Activated CD4-positive, alpha-beta T cell treated with anti-CD3 and anti-CD28 coated beads, Interleukin-2, amount 10 ng/mL, durations not matched to agents 24 days and 14 days (primary cell): ENCODE measurements around the gene MRPL12. TPM values are rescaled to one million over a fixed set of nuclear protein-coding genes. Genes with fewer than 3 reads are reported as not detected.

Experiments
- DNase-seq: peaks from one replicate; pipeline ENCODE4 v3.0.0; 2022
- H3K27ac Mint-ChIP-seq: one replicate; pipeline ENCODE4 v1.8.0; 2022; ENCODE audit warnings: mild to moderate bottlenecking, mixed read lengths
- H3K27me3 Mint-ChIP-seq: one replicate; pipeline ENCODE4 v1.8.0; 2022; ENCODE audit warnings: mixed read lengths
- H3K36me3 Mint-ChIP-seq: one replicate; pipeline ENCODE4 v1.8.0; 2022; ENCODE audit warnings: low read depth, mild to moderate bottlenecking, mixed read lengths
- H3K4me1 Mint-ChIP-seq: one replicate; pipeline ENCODE4 v1.8.0; 2021; ENCODE audit warnings: mixed read lengths
- H3K4me3 Mint-ChIP-seq: one replicate; pipeline ENCODE4 v1.8.0; 2022; ENCODE audit warnings: mild to moderate bottlenecking, moderate library complexity, mixed read lengths
- H3K9me3 Mint-ChIP-seq: one replicate; pipeline ENCODE4 v1.8.0; 2021; ENCODE audit warnings: mixed read lengths
- intact Hi-C: fragments of 100-400 bp; cut with micrococcal nuclease; formaldehyde crosslinking; loops from one replicate; pipeline ENCODE4 v1.15.1; 2023
- total RNA-seq: library from RNA; stranded (reverse); gene quantifications from 2 replicates; pipeline ENCODE4 v1.2.3, GENCODE V29; 2022

The MRPL12 gene
- total RNA-seq, 1 donor from 2014 or later = 233 TPM

DNA sequence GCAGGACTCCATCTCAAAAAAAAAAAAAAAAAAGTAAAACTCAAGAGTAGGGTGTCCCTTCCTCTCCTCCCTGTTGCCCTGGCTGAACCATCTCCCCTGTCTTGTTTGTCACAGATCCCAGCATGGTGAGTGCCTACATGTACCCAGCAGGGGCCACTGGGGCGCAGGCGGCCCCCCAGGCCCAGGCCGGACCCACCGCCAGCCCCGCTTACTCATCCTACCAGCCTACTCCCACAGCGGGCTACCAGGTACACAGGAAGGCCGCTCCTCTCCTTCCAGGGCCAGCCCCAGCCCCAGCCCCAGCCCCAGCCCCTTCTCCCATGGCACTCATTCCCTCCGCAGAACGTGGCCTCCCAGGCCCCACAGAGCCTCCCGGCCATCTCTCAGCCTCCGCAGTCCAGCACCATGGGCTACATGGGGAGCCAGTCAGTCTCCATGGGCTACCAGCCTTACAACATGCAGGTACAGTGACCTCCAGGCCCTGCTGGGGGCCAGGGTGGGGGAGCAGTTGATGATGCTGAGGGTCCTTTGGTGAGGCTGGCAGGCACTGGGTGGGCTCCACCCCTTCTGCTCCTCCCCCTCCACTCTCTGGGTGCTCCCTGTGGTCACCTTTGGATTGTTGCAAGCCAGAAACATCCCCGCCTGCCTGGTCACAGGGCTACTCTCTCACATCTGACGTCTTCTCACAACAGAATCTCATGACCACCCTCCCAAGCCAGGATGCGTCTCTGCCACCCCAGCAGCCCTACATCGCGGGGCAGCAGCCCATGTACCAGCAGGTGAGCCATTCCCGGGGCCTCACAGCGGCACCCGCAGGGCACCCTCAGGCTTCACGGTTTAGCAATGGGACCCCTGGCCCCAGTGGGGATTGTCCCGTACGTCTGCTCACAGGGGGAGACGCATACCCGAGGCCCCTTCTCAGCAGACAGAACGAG lies 2.5 kb upstream of the MRPL12 start:
- H3K27me3 Mint-ChIP-seq = no peaks in the 10 kb centered on the region
- peak overlapping the region; percentile 22 for H3K4me3 Mint-ChIP-seq
- no peaks in the 10 kb centered on the region for H3K9me3 Mint-ChIP-seq
- no peak overlapping the region for H3K27ac Mint-ChIP-seq
- no peak for DNase-seq
- H3K36me3 Mint-ChIP-seq = peaks cover 63% of the 10 kb centered on the region
- peaks cover 18% of the 10 kb centered on the region for H3K4me1 Mint-ChIP-seq
- intact Hi-C loops = loop anchor here (5.0 kb wide), 1 partner anchor 148 kb away; the partner anchor contains the start of gene FAAP100

DNA sequence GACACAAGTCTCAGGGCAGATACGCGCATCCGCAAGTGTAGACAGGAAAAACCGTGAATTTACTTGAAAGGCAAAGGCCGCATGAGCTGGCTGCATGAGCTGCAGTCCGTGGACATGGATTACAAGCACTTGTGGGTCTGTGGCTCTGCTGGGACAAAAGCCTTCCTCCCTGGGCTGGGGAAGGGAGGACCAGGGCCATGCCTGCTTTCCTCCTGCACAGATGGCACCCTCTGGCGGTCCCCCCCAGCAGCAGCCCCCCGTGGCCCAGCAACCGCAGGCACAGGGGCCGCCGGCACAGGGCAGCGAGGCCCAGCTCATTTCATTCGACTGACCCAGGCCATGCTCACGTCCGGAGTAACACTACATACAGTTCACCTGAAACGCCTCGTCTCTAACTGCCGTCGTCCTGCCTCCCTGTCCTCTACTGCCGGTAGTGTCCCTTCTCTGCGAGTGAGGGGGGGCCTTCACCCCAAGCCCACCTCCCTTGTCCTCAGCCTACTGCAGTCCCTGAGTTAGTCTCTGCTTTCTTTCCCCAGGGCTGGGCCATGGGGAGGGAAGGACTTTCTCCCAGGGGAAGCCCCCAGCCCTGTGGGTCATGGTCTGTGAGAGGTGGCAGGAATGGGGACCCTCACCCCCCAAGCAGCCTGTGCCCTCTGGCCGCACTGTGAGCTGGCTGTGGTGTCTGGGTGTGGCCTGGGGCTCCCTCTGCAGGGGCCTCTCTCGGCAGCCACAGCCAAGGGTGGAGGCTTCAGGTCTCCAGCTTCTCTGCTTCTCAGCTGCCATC lies 1.7 kb upstream of the MRPL12 start:
- Mint-ChIP-seq H3K27ac (peak overlapping the region; percentile 98), H3K4me1 (peaks cover 21% of the 10 kb centered on the region), H3K27me3 (no peaks in the 10 kb centered on the region), H3K9me3 (no peaks in the 10 kb centered on the region), H3K4me3 (peak overlapping the region; percentile 97), H3K36me3 (peaks cover 72% of the 10 kb centered on the region)
- DNase-seq = peak; percentile 65
- intact Hi-C loops = loop anchor here (2.0 to 5.0 kb wide), 2 partner anchors 149 to 159 kb away; partner anchors contain the start of genes FAAP100 and P4HB

DNA sequence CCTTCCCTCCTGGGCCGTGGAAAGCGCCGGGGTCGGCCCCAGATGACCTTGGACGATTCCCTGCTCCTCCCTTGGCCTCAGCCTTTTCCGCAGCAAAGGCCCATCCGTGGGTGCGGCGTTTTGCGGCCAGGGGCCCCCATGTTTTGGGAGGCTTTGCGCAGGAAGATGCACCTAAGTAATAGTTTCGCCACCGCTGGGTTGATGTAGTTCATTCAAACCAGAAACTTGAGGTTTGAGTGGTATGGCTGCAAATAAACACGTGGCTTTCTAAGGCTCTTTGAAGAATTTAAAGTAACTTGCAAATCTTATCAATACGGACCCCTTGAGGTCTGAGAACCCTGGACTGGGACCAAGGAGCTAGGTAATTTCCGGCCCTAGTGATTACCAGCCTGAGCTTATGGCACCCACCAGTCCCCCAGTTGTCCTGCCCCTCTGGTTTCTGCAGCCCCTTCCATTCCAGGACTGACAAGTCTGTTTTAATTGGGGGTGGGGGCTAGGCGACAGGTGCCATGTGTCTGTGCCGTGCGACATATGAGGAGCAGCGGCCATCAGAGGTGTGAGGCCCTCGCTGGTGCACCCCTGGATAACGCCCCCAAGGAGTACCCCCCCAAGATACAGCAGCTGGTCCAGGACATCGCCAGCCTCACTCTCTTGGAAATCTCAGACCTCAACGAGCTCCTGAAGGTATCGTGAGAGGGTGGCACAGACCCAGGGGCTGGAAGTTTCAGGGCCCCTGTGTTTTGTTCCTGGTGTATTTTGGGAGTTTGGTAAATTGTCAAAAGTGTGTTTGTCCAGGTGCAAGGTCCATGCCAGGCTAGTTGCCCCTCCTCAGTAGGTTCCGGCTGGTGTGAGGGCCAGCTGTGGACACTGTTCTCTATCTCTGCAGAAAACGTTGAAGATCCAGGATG lies 834 bp downstream of the MRPL12 start:
- Mint-ChIP-seq H3K36me3 (peaks cover 64% of the 10 kb centered on the region), H3K4me3 (peak overlapping the region; percentile 97), H3K9me3 (no peaks in the 10 kb centered on the region), H3K27me3 (no peaks in the 10 kb centered on the region), H3K27ac (peak overlapping the region; percentile 78), H3K4me1 (peaks cover 19% of the 10 kb centered on the region)
- DNase-seq = peak; percentile 77
- intact Hi-C loops = loop anchor here (1.0 to 5.0 kb wide), 4 partner anchors 7 to 157 kb away; partner anchors contain the start of genes FAAP100, HGS and P4HB

DNA sequence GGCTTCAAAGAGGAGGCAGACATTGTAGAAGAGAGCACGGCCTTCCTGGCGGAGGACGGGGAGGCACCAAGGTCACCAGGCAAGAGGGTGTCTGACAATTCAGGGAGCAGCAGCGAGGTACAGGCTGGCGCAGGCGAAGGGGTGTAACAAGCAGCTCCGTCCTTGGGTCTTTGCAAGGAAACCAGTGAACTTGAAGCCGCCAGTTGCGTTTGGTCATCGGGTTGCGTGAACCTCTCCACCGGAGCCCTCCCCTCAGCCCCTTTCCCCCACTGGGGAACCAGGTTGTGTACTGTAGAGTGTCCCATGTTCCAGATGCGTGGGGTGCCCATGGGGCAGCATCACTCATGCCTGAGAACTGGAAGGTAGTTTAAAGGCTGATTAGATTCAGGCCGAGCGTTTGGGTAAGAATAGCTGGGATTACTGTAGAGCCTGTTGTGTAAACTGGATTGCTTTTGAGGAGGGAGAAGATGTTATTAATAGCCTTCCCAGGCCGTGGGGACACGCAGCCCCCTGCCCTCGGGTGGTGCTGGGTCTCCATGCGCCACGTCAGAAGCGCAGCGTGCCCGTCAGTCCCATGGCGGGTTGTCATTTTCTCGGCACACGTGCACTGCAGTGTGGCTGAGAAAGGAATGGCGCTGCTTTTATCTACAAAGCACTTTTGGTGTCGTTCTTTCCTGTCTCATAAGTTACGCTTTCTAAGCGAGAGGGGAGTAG lies 2.5 kb downstream of the MRPL12 start:
- intact Hi-C loops = no loop called here
- H3K36me3 Mint-ChIP-seq = peaks cover 59% of the 10 kb centered on the region
- H3K4me1 Mint-ChIP-seq = peaks cover 24% of the 10 kb centered on the region
- no peaks in the 10 kb centered on the region for H3K9me3 Mint-ChIP-seq
- H3K27me3 Mint-ChIP-seq = no peaks in the 10 kb centered on the region
- H3K27ac Mint-ChIP-seq = peak overlapping the region; percentile 53
- no peak for DNase-seq
- H3K4me3 Mint-ChIP-seq = peak overlapping the region; percentile 19

DNA sequence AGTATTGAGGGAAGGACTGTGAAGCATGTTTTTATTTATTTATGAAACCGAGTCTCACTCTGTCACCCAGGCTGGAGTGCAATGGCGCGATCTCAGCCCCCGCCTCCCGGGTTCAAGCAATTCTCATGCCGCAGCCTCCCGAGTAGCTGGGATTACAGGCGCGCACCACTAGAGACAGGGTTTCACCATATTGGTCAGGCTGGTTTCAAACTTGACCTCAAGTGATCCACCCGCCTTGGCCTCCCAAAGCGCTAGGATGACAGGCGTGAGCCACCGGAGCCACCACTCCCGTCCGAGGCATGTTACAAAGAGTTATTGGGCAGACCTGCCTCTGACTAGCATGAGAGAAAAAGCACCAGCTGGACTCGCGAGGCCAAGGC lies 3.1 kb downstream of the MRPL12 start:
- Mint-ChIP-seq H3K27ac (no peak overlapping the region), H3K27me3 (no peaks in the 10 kb centered on the region), H3K4me3 (peak overlapping the region; percentile 19), H3K9me3 (no peaks in the 10 kb centered on the region), H3K4me1 (peaks cover 23% of the 10 kb centered on the region), H3K36me3 (peaks cover 54% of the 10 kb centered on the region)
- intact Hi-C loops = no loop called here
- no peak for DNase-seq

DNA sequence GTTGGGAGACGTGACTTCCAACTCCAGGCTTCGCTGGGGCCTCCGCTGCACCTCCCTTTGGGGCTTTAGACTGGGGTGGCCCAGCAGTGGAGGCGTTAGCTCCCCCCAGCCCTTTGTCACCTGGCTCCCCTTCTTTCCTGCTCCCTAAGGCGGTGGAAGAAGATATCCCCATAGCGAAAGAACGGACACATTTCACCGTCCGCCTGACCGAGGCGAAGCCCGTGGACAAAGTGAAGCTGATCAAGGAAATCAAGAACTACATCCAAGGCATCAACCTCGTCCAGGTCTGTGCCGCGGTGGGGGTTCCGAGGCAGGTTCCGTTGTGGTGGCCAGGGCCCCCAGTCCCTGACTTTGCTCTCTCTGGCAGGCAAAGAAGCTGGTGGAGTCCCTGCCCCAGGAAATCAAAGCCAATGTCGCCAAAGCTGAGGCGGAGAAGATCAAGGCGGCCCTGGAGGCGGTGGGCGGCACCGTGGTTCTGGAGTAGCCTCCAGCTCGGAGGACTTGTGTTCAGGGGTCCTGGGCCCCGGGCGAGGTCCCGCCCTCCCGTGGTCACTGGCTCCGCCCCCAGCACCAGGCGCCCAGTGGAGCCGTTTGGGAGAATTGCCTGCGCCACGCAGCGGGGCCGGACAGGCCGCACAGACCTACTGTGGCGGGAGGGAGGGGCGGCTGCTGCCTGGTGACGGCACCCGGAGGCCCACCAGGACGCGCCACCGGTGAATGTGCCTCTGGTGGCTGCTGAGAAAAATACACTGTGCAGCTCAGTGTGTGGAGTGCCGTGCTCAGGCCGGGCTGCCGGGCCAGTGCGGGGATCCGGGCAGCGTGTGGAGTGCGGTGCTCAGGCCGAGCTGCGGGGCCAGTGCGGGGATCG lies 3.8 kb downstream of the MRPL12 start:
- DNase-seq = peak; percentile 58
- H3K9me3 Mint-ChIP-seq = no peaks in the 10 kb centered on the region
- no peak overlapping the region for H3K27ac Mint-ChIP-seq
- H3K4me1 Mint-ChIP-seq = peaks cover 19% of the 10 kb centered on the region
- peaks cover 50% of the 10 kb centered on the region for H3K36me3 Mint-ChIP-seq
- intact Hi-C loops = no loop called here
- H3K27me3 Mint-ChIP-seq = no peaks in the 10 kb centered on the region
- H3K4me3 Mint-ChIP-seq = no peak overlapping the region

DNA sequence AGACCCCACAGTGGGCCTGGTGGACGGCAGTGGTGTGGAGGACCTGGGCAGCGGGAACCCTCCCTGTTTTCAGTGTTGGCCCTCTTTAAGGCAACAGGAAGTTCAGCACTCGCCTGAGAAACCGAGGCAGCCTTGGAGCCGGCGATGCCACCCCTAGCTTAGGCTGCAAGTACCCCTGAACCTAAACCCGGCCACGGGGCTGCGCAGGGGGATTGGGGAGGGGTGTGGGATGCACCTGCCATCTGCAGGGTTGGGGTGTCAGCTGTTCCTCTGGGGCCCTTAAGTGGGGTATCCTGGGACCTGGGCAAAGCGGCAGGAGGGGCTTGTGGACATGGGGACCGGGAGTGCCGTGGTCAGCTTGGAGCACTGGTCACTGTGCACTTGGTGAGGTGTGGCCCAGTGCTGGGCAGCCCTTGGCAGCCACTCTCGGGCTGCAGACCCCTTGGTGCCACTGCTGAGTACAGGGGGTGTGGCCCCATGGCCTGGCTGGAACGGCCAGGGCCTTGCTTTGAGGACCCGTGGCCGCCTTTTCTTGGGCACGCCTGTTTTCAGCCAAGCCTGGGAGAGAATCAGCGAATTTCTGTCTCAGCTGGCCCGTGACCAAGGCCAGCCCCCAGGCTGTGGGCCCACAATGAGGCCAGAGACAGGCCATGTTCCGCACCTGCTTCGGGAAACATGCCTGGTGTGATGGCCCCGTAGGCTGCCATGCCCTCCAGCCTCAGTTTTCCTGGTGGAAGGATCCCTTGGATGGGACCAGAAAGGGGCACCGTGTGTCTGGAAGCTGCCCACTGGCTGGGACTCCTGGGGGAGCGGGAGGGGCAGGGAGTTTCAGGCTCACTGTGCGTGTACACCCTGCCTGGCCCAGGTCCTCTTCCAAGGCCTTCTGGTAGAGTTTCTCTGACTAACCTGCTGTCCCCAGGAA lies 4.8 kb downstream of the MRPL12 start:
- H3K4me3 Mint-ChIP-seq = no peak overlapping the region

DNA sequence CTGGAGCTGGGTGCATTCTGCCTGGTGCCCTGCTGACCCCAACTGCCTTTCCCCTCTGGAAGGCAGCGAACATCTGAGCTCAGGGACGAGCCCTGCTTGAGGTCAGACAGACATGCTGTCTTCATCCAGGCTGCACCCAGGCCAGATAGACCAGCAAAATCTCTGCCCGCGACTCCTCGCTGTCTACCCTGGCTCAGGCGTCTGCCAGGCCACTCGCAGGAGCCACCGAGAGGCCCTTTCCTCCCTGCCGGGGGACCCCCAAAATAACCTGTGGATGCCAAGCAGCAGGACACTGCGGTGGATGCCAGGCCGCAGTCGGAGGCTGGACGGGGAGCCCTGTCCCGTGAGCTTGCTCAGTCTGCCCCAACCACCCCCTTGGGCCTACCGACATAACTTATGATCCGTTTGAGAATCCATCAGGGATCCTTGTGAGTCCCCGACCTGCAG lies 5.6 kb downstream of the MRPL12 start:
- Mint-ChIP-seq H3K9me3 (no peaks in the 10 kb centered on the region), H3K27ac (peak overlapping the region; percentile 51), H3K4me1 (peaks cover 20% of the 10 kb centered on the region), H3K27me3 (no peaks in the 10 kb centered on the region), H3K4me3 (no peak overlapping the region), H3K36me3 (peaks cover 41% of the 10 kb centered on the region)
- intact Hi-C loops = no loop called here
- peak; percentile 56 for DNase-seq

More for the DNA sequence above, 4.8 kb downstream of the MRPL12 start:
- peaks cover 20% of the 10 kb centered on the region for H3K4me1 Mint-ChIP-seq
- H3K27me3 Mint-ChIP-seq = no peaks in the 10 kb centered on the region
- H3K9me3 Mint-ChIP-seq = no peaks in the 10 kb centered on the region
- intact Hi-C loops = no loop called here
- no peak overlapping the region for H3K27ac Mint-ChIP-seq
- peak; percentile 56 for DNase-seq
- H3K36me3 Mint-ChIP-seq = peaks cover 41% of the 10 kb centered on the region

DNA sequence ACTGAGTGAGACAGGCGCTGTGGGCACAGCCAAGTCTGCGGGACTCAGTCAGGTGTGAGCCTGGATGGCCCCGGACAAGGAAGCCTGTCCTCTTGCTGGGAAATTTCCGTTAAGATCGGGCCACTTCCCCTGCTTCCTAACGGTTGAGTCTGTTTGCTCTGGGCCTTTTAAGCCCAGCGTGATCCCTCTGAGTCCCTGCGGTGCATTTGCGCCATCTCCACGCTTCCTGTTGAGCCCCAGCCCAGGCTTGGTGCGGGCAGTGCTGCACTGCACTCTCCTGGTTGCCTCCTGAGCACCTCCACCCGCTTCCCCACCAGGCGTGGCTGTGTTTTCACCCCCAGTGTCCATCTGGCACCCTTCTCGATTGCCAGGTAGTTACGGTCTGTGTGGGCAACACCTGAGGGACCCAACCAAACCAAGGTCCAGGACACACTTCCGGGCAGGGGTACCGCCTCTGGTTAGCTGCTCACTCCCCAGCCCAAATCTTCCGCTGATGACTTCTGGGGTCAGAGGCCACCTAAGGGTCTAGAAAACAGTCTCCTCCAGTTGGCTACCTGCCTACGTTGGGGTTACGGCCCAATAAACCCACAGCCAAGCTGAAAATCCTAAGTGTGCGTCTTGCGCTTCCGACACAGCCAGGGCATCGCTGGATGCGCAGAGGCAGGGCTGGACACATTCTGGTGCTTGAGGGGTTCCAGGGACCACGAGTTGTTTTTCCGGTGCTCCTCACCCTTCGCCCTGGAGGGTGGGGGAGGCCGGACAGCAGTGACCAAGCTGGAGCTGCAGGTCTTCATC lies 7.5 kb downstream of the MRPL12 start:
- Mint-ChIP-seq H3K4me1 (peaks cover 17% of the 10 kb centered on the region), H3K27ac (peak overlapping the region; percentile 51), H3K36me3 (peaks cover 24% of the 10 kb centered on the region), H3K9me3 (no peaks in the 10 kb centered on the region), H3K4me3 (peak overlapping the region; percentile 82), H3K27me3 (no peaks in the 10 kb centered on the region)
- intact Hi-C loops = loop anchor here (1.0 to 2.0 kb wide), 2 partner anchors 7 to 28 kb away; partner anchors contain the start of genes ARL16 and MRPL12
- DNase-seq = no peak

DNA sequence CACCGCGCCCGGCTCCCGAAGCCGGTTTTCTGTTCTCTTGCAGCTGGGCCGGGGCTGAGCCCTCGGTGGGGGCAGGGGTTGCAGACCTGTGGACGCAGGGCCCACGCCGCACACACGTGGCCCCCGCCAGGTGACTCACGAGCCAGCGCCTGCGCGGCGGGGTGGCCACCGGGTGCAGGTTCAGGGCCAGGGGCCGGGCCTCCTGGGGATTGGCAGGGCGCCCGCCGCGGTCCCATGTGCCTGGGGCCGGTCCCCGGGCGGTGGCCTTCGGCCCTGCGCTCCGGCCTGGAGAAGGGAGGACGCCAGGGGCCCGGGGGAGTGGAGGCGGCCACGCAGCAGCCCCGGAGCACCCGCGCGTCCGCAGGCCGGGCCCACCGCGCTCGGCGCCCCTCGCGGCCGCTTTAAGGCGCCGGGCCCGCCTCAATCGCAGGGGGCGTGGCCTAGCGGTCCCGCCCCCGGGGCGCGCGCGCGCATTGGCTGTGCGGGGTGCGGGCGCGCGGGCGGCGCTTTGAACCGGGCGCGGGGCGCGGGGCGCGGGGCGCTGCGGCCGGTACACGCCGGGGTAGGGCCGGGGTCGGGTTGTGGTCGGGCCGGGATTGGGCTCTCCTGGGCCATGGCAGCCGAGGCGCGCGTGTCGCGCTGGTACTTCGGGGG lies 8.8 kb downstream of the MRPL12 start, which contains the start of gene SLC25A10:
TSS of gene SLC25A10 (plus strand) at position 471 of the 654 bp plus-strand sequence. CDS start at position 614, 143 bp downstream.
- intact Hi-C loops = loop anchor here (1.0 to 2.0 kb wide), 2 partner anchors 9 to 29 kb away; partner anchors contain the start of genes ARL16 and MRPL12

More for the DNA sequence above, 8.8 kb downstream of the MRPL12 start, which contains the start of gene SLC25A10:
- no peaks in the 10 kb centered on the region for H3K9me3 Mint-ChIP-seq
- peak; percentile 95 for DNase-seq
- peak within 1 kb of the TSS; percentile 89 for H3K27ac Mint-ChIP-seq
- peaks cover 11% of the 10 kb centered on the region for H3K36me3 Mint-ChIP-seq
- peaks cover 14% of the 10 kb centered on the region for H3K4me1 Mint-ChIP-seq
- H3K4me3 Mint-ChIP-seq = peak within 1 kb of the TSS; percentile 91
- no peaks in the 10 kb centered on the region for H3K27me3 Mint-ChIP-seq
